Kidney (tissue), 14 donors: ENCODE measurements around the gene FMN2. TPM values are rescaled to one million over a fixed set of nuclear protein-coding genes. Genes with fewer than 3 reads are reported as not detected.

ENCODE experiments used
- DNase-seq, 5 donors: peaks; one replicate each; pipeline ENCODE4 v3.0.0-alpha.2; 2013 to 2020
- FAIRE-seq: peaks from 2 replicates; lab custom pipeline; 2012; peaks lifted over from hg19 to GRCh38; lab: Jason Lieb, UNC
- H3K27ac ChIP-seq, 2 donors: one replicate each; pipeline ENCODE4 v1.7.0; 2013; ENCODE audit warnings: low read depth in 2 of 2, low read length in 2 of 2, inconsistent platforms in 1 of 2
- H3K27me3 ChIP-seq: one replicate; pipeline ENCODE4 v1.7.1; 2013; ENCODE audit warnings: low read length, inconsistent platforms; ENCODE audit not compliant: control insufficient read depth, insufficient read depth
- H3K36me3 ChIP-seq, 3 donors: one replicate each; pipeline versions ENCODE4 v1.7.0 to v1.7.1; 2013; ENCODE audit warnings: low read length in 3 of 3, control low read depth in 1 of 3, inconsistent platforms in 1 of 3; ENCODE audit not compliant: insufficient read depth in 3 of 3, control insufficient read depth in 2 of 3
- H3K4me1 ChIP-seq, 3 donors: one replicate each; pipeline versions ENCODE4 v1.7.0 to v1.7.1; 2013; ENCODE audit warnings: low read length in 3 of 3, inconsistent platforms in 1 of 3, low read depth in 1 of 3; ENCODE audit not compliant: control insufficient read depth in 2 of 3, insufficient read depth in 2 of 3
- H3K4me3 ChIP-seq, 3 donors: one replicate each; pipeline versions ENCODE4 v1.7.0 to v1.8.1; 2013; ENCODE audit warnings: low read length in 3 of 3, control low read depth in 1 of 3, inconsistent platforms in 1 of 3
- H3K9ac ChIP-seq, 3 donors: one replicate each; pipeline versions ENCODE4 v1.7.0 to v1.7.1; 2013; ENCODE audit warnings: low read length in 3 of 3, control low read depth in 1 of 3, inconsistent platforms in 1 of 3
- H3K9me3 ChIP-seq, 3 donors: one replicate each; pipeline versions ENCODE4 v1.7.0 to v1.7.1; 2013; ENCODE audit warnings: low read length in 3 of 3, control low read depth in 1 of 3, inconsistent platforms in 1 of 3; ENCODE audit not compliant: control insufficient read depth in 2 of 3, insufficient read depth in 1 of 3
- CTCF ChIP-seq: IDR thresholded peaks from 3 replicates; pipeline ENCODE4 v1.5.1; 2012; ENCODE audit warnings: mild to moderate bottlenecking, moderate library complexity, borderline replicate concordance; ENCODE audit not compliant: insufficient read depth; ENCODE audit errors: extremely low read depth
- intact Hi-C: fragments of 100-400 bp; cut with DNase I; formaldehyde crosslinking; loops from one replicate; pipeline ENCODE4 v1.11.1; 2022
- polyA plus RNA-seq: library from polyadenylated mRNA; stranded (reverse); fragments of 350-450 nt; fragmentation: Illumina TruSeq; extraction: RNeasy Lipid Tissue Mini Kit (QIAGEN cat#74804); gene quantifications from one replicate; pipeline ENCODE4 v1.2.3, GENCODE V29; 2014; ENCODE audit warnings: low read depth, low replicate concordance; ENCODE audit not compliant: insufficient read depth
- total RNA-seq: library from RNA; stranded (reverse); fragmentation: NEBNext Ultra II Directional; extraction: Animal tissue kit (Norgen Biotek cat#: 25700); gene quantifications from one replicate; pipeline ENCODE4 v1.2.1, GENCODE V29; 2021
- donor health status: control.
- donor health status: control.
- donor health status: control.
- donor health status: control.
- donor health status: control.
- donor health status: DM: yes; HTN: yes; CAD: no.
- donor health status: Normal renal cell carcinoma (clear cell type).

The FMN2 gene
- total and polyA plus RNA-seq, 2 donors from 2014 or later: 0.06 to 3.4 TPM

GRCh38 chr1:240341365-240342250 is 249.9 kb downstream of the FMN2 start:
- Histone ChIP-seq H3K27ac (no peak overlapping the region), H3K4me1 (no peaks in the 10 kb centered on the region), H3K27me3 (no peaks in the 10 kb centered on the region), H3K9me3 (no peaks in the 10 kb centered on the region), H3K9ac (no peak overlapping the region), H3K4me3 (no peak overlapping the region), H3K36me3 (no peaks in the 10 kb centered on the region)
- no peak for FAIRE-seq
- intact Hi-C loops: no loop called here
- no peak for TF ChIP-seq CTCF
- DNase-seq: no peak

- DNase-seq (no peak), FAIRE-seq (no peak)
- TF ChIP-seq CTCF: no peak
- Histone ChIP-seq H3K9me3 (no peaks in the 10 kb centered on the region), H3K4me1 (no peaks in the 10 kb centered on the region), H3K4me3 (no peak overlapping the region), H3K36me3 (no peaks in the 10 kb centered on the region), H3K27me3 (no peaks in the 10 kb centered on the region), H3K9ac (no peak overlapping the region), H3K27ac (no peak overlapping the region)
- intact Hi-C loops: no loop called here
Measured at GRCh38 chr1:240342251-240342625, 250.6 kb downstream of the FMN2 start.

- Histone ChIP-seq H3K9ac (no peak overlapping the region), H3K27me3 (no peaks in the 10 kb centered on the region), H3K9me3 (no peaks in the 10 kb centered on the region), H3K36me3 (no peaks in the 10 kb centered on the region), H3K27ac (no peak overlapping the region), H3K4me3 (no peak overlapping the region), H3K4me1 (no peaks in the 10 kb centered on the region)
- no peak for TF ChIP-seq CTCF
- DNase-seq (no peak), FAIRE-seq (no peak)
- intact Hi-C loops: no loop called here
Measured at GRCh38 chr1:240343045-240343444, 251.4 kb downstream of the FMN2 start.
